ENCODE measurements around the gene RAB39B. TPM values are rescaled to one million over a fixed set of nuclear protein-coding genes. Genes with fewer than 3 reads are reported as not detected.
"Not testable (repeated sequence)": the region's sequence is repeated elsewhere in the genome, so short reads cannot be mapped to it uniquely, and the experiment has no call there.

RAB39B gene
- total and polyA plus RNA-seq, 8 donors = 1.00 to 3.7 (median 1.2) TPM

GRCh38 chrX:155225774-155226173 lies 38.5 kb downstream of the RAB39B start:
- H3K27me3 ChIP-seq = no peaks in the 10 kb centered on the region

GRCh38 chrX:155223746-155224145 lies 40.5 kb downstream of the RAB39B start:
- H3K4me1 ChIP-seq; intact Hi-C loops (cut with DNase I); FAIRE-seq; H3K4me3 ChIP-seq; H3K9me3 ChIP-seq; H3K27ac ChIP-seq; H3K27me3 ChIP-seq; H3K36me3 ChIP-seq; ATAC-seq: not testable (repeated sequence)
- peak in 1 of 6 donors; percentile 57 for DNase-seq
- WGBS, 2 donors = 89 to 98% methylated on average over 30 of the region's 30 CpGs

More at GRCh38 chrX:155225774-155226173, 38.5 kb downstream of the RAB39B start:
- 60 to 80% methylated on average over 3 of the region's 3 CpGs for WGBS, 2 donors
- H3K9me3 ChIP-seq = no peaks in the 10 kb centered on the region
- DNase-seq (no peak), FAIRE-seq (no peak), ATAC-seq (no peak)
- no peaks in the 10 kb centered on the region for H3K4me1 ChIP-seq
- no peak overlapping the region for H3K27ac ChIP-seq
- H3K4me3 ChIP-seq = no peak overlapping the region
- intact Hi-C loops (cut with DNase I) = no loop called here
- no peak for TF ChIP-seq CTCF (IDR thresholded peaks at IDR 0.05)
- peaks cover 0 to 11% (median 0%) of the 10 kb centered on the region in 3 donors for H3K36me3 ChIP-seq

- H3K36me3 ChIP-seq = no peaks in the 10 kb centered on the region
- FAIRE-seq (no peak), DNase-seq (no peak), ATAC-seq (no peak)
- H3K9me3 ChIP-seq = no peaks in the 10 kb centered on the region
- H3K27me3 ChIP-seq = no peaks in the 10 kb centered on the region
- 84 to 99% methylated on average over 4 of the region's 4 CpGs for WGBS, 2 donors
- TF ChIP-seq CTCF (IDR thresholded peaks at IDR 0.05) = no peak
- no peak overlapping the region for H3K4me3 ChIP-seq
- no peak overlapping the region for H3K27ac ChIP-seq
- intact Hi-C loops (cut with DNase I) = no loop called here
- H3K4me1 ChIP-seq = no peaks in the 10 kb centered on the region
These were observed 42.9 kb downstream of the RAB39B start for GRCh38 chrX:155221351-155221750.

- Histone ChIP-seq H3K9me3 (no peaks in the 10 kb centered on the region), H3K36me3 (no peaks in the 10 kb centered on the region), H3K4me3 (no peak overlapping the region), H3K27me3 (no peaks in the 10 kb centered on the region), H3K27ac (no peak overlapping the region), H3K4me1 (no peaks in the 10 kb centered on the region)
- 63 to 76% methylated on average over 2 of the region's 2 CpGs for WGBS, 2 donors
- no peak for DNase-seq
- TF ChIP-seq CTCF (IDR thresholded peaks at IDR 0.05) = no peak
- no peak for ATAC-seq
- intact Hi-C loops (cut with DNase I) = no loop called here
- FAIRE-seq = no peak
These were observed 45.5 kb downstream of the RAB39B start for GRCh38 chrX:155218777-155219176.

- no peaks in the 10 kb centered on the region for H3K4me1 ChIP-seq
- no peaks in the 10 kb centered on the region for H3K9me3 ChIP-seq
- intact Hi-C loops (cut with DNase I) = no loop called here
- peak in 1 of 4 donors; percentile 3 for TF ChIP-seq CTCF (IDR thresholded peaks at IDR 0.05)
- FAIRE-seq = no peak
- H3K36me3 ChIP-seq = no peaks in the 10 kb centered on the region
- peak overlapping the region; percentile 26 to 61 (median 58) for H3K4me3 ChIP-seq
- 3 to 26% methylated on average over 11 of the region's 11 CpGs for WGBS, 2 donors
- H3K27ac ChIP-seq = peak overlapping the region in 3 of 4 donors; percentile 68 to 79 (median 75)
- no peaks in the 10 kb centered on the region for H3K27me3 ChIP-seq
- no peak for DNase-seq
- ATAC-seq = no peak
These were observed 47.3 kb downstream of the RAB39B start for GRCh38 chrX:155216940-155217440.
